Activated T-cell treated with anti-CD3 and anti-CD28 coated beads for 1 hour (primary cell): ENCODE data around the gene SIRT2.
"Not testable (repeated sequence)": the region's sequence is repeated elsewhere in the genome, so short reads cannot be mapped to it uniquely, and the experiment has no call there.

ENCODE experiments used
- DNase-seq: peaks from one replicate; pipeline ENCODE4 v3.0.0-alpha.2; 2020; ENCODE audit warnings: low read depth

The SIRT2 gene

DNA sequence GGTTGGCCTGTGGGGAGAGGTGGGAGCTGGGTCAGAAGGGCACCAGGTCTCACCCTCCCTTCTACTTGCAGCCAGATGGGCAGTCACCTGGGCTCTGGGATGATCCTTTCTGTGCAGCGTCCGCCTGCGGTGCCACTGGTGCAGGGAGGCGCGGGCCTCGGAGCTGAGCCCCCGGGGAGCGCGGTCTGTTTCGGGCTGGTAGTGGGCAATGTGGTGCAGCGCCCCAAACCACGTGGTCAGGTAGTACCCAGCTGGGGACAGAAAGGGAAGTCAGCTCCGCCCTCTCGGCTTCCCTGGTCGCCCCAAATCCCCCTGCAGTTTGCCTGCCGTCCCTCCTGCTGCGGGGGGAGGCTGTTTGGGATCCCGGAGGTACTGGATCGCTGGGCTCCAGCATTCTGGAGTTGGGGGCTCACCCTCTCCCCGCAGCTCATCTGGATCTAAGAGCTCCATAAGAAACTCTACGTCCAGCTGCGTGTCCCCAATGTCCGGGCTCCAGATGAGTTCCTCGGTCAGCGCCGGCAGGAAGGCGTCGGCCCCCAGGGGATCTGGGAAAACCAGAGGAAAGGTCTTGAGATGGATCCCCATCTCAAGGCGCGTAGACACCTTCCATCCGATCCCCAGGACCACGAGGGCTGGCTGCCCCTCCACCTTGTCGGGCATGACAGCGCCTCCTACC lies 30.1 kb downstream of the SIRT2 start:
- no peak for DNase-seq

DNA sequence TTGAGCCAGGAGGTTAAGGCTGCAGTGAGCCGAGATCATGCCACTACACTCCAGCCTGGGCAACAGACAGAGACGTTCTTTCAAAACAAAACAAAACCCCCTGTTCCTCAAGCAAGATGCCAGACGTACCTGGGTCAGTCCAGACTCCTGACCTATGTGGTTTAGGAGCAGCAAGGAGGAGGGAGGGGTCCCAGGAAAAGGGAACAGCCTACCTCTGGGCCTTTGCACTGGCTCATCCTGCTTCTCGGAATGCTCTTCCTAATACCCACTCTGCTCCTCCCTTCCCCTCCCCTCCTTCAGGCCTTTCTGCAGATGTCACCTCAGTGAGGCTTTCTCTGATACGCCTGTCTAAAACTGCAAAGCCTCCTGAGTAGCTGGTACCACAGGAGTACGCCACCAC lies 30.9 kb downstream of the SIRT2 start:
- DNase-seq: no peak

DNA sequence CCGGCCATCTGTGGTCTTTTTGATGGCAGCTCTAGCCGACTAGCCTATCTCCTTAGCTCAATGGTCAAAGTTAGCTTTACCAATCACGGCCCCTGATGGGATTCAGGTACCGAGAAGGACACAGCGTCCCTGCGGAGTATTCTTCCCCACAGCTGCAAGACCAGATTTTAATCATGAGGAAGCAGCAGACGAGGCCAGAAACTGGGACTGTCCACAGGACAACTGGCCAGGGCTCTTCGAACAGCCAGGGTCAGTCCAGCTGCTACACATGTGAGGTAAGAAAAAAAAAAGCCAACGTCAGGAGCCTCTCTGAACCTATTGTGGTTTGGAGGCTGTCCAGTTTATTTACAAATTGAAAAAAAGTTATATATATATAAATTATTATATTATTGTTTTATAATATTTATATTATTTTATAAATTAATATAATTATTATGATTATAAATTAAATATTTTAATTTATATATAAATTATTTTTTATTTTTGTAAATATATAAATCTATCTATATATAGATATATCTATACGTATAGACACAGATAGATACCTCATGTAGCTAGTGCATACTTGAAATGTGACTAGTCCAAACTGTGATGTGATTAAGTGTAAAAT lies 32.1 kb downstream of the SIRT2 start:
- DNase-seq: no peak

DNA sequence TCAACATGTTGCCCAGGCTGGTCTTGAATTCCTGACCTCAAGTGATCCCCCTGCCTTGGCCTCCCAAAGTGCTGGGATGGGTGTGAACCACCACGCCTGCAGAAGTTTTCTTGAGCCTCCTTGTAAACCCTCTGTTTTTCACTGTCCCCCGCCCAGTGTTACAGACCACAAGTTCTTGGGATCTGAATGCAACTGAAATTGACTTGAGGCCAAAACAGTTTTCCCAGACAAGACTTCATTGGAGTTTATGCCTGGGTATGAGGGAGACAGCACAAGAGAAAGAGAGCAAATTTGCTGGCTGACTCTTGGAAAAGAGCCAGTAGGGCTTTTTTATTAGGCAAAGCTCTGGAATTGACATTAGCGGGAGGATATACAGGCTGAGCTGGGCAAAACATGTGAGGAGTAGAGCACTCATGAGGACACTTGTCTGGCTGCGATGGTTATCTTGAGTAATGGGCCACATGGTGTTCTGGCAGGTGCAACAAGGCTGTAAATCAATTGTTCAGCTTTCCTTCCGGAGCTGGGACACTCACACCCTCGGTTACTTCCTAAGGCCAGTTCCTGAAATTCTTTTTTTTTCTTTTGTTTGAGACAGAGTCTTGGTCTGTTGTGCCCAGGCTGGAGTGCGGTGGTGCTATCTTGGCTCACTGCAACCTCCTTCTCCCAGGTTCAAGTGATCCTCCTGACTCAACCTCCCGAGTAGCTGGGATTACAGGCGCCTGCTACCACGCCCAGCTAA lies 36.9 kb downstream of the SIRT2 start:
- no peak for DNase-seq

DNA sequence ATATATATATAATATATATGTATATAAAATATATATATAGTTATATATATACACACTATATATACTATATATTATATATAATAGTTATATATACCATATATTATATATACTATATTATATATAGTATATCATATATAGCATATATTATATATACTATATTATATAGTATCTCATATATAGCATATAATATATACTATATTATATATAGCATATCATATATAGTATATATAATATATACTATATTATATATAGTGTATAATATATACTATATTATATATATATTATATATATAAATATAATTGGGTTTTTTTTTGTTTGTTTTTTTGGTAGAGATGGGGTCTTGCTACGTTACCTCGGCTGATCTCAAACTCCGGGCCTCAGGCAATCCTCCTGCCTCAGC lies 38.0 kb downstream of the SIRT2 start:
- no peak for DNase-seq

DNA sequence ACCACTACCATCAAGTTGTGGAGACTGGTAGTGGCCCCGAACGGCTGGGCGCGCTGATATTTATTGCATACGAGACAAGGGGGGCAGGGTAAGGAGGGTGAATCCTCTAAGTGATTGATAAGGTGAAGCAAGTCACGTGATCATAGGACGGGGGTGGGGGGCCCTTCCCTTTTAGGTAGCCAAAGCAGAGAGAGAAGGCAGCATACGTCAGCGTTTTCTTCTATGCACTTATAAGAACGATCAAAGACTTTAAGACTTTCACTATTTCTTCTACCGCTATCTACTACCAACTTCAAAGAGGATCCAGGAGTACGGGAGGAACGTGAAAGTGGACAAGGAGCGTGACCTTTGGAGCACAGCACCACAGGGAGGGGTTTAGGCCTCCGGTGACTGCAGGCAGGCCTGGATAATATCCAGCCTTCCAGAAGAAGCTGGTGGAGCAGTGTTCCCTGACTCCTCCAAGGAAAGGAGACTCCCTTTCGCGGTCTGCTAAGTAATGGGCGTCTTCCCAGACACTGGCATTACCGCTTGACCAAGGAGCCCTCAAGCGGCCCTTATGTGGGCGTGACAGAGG lies 39.7 kb downstream of the SIRT2 start:
- DNase-seq: not testable (repeated sequence)

DNA sequence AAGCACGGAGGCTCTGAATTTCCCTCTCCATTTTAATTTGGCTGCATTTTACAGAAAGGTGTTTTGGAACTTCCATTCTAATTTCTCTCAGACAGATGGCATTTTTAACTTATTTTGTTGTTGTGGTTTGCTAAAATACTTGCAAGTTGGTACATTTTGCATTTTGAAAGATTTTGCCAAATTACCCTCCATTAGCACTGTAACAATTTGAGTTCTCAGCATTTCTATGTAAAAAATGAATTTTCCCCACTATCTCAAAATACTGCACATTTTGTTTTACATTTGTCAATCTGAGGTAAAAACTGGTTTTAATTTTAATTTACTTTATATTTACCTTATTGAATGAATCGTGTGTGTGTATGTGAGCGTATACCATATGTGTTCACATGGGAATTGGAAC lies 42.6 kb downstream of the SIRT2 start:
- no peak for DNase-seq

DNA sequence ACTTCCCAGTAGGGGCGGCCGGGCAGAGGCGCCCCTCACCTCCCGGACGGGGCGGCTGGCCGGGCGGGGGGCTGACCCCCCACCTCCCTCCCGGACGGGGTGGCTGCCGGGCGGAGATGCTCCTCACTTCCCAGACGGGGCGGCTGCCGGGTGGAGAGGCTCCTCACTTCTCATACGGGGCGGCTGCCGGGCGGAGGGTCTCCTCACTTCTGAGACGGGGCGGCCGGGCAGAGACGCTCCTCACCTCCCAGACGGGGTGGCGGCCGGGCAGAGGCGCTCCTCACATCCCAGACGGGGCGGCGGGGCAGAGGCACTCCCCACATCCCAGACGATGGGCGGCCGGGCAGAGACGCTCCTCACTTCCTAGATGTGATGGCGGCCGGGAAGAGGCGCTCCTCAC lies 43.7 kb downstream of the SIRT2 start:
- DNase-seq: not testable (repeated sequence)

DNA sequence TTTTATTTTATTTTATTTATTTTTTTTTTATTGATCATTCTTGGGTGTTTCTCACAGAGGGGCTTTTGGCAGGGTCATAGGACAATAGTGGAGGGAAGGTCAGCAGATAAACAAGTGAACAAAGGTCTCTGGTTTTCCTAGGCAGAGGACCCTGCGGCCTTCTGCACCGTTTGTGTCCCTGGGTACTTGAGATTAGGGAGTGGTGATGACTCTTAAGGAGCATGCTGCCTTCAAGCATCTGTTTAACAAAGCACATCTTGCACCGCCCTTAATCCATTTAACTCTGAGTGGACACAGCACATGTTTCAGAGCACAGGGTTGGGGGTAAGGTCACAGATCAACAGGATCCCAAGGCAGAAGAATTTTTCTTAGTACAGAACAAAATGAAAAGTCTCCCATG lies 44.5 kb downstream of the SIRT2 start:
- not testable (repeated sequence) for DNase-seq

DNA sequence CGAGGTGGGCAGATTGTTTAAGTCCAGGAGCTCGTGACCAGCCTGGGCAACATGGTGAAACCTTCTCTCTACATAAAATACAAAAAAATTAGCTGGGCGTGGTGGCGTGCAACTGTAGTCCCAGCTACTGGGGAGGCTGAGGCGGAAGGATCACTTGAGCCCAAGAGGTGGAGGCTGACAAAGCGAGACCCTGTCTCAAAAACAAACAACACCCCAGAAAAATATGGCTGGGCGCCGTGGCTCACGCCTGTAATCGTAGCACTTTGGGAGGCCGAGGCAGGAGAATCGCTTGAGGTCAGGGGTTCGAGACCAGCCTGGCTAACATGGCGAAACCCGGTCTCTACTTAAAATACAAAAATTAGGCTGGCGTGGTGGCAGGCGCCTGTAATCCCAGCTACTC lies 46.2 kb downstream of the SIRT2 start:
- no peak for DNase-seq

DNA sequence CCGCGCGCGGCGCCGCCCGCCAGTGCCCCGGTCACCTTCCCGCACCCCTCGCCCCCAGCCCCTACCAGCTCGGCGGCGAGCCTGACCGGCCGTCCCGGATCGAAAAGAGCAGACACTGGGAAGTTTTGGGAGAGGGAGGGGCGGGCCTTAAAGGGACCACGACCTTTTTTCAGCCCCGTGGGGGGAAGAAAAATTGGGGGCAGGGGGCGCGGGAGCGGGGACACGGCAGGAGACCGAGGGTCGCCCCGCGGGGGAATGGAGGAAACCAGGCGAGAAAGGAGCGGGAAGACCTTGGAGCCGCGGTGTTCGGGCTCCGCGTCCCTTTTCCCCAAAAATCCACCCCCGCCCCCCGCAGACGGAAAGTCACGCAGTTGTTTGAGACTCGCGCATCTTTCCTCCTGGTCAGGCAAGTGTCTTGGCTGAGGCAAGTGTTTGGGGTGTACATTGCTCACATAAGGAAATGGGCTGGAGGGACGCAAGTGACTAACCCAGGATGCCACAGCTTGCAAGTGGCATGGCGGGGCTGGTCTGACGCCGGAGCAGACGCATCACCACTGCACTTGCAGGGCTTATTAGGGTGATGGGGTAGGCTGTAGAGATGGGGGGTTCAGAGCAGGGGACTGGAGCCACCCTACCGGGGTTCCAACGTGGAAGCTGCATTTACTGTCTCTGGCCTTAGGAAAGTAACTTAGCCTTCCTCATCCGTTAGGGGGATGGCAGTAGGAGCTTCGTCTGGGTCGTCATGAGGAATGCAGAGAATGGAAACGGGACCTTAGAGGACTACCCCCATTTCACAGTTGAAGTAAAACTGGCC lies 47.0 kb downstream of the SIRT2 start:
- DNase-seq: peak; percentile 39

DNA sequence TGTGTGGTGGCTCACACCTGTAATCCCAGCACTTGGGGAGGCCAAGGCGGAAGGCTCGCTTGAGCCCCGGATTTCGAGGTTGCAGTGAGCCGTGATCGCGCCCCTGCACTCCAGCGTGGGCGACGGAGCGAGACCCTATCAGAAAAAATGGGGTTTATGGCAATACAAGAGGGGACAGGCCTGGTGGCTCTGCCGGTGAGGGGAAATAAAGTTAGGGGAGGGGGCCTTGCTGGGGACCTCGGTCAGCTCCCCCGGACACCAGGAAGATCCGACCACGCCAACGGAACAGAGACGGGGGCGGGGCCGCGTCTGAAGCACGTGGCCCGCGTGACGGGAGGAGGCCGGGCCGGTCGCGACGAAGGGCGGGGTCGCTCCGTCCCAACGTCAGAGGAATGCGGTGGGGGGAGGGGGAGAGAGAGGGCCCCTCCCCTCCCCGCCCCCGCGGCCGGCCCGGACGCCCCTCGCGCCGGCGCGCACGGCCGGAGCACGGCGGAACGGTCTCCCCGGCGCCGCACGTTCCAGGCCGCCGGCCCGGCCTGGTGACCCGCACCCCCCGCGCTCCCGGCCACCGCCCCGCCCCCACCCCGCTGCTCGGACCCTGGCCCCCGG lies 47.7 kb downstream of the SIRT2 start:
- peak; percentile 85 for DNase-seq

DNA sequence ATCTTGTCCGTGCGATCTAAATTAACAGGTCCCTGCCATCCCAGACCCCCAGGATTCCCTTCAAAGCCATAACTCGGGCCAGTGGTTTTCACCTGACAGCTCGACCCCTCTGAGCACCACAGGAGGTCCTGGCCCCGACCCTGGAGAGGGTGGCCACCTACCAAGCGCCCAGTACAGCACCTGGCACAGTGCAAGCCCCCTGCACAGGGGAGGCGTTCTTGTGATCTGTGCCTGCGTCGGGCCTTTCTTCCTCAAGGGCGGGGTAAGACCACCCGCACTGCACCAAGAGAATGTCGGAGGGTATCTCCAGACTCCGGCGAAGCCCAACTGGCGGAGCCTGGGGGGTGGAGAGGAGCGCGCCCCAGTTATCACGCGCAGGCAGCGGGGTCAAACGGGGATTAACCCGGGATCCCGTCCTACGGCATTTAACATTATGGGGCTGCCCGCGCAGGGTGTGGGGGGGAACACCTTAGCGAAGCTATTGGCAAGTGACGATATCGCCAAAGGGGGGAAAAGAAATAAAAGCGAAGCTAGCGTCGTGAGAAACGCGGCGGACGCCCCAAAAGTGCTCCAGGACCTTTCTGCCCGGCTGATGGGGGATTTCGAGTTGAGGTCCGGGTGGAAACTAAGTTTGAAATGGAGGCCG lies 48.3 kb downstream of the SIRT2 start:
- DNase-seq: no peak

DNA sequence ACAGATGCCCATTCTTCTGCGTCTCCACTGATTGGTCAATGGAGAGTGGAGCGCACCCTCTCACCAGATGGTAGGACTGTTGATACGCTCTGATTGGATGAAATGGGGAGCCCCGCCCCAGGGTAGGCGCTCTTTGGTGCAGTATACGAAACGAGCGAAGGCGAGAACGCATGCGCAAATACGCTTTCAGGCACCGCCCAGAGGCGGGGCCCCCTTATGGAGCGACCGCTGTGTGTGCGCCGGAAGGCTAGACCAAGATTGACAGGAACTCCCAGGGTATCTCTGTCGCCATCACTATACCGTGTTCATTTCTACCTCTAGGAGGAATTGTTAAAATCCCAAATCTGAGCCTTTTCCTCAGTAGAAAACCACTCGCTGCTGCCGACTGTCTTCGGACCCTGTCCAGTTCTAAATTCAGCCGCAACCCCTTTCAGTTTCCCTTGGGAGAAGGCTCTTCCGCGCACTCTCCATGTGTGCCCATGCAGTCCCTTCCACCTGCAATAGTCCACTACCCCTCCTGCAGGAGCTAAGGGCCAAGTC lies 48.9 kb downstream of the SIRT2 start:
- DNase-seq: peak; percentile 96

DNA sequence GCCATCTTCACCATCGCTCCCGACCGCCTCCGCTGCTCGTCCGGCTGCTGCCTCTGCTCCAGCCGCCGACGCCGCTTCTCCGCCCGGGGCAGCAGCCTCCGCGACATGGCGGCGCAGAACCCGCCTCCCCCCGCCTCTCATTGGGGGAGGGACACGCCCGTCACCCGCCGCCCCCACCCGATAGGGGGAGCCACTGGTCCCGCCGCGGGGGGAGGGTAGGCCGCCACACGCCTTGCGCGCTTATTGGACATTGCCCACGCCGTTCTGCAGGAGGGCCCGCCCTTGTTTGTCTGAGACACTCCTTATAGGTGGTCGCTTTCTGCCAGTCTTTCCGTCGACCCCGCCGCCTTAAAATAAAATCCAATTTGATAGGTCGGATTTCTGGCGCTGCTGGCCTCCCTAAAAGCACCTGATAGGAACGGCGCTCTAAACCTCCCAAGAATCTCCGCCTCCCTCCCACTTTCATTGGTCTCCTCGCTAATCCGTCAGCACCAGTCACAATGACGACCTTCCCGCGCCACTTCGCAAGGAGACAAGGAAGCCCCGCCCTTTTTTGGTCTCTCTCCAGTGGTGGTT lies 49.5 kb downstream of the SIRT2 start, which contains the start of gene HNRNPL:
Gene HNRNPL (minus strand): TSS at position 127 of the 576 bp plus-strand sequence. CDS start 20 bp downstream, at position 107.
- peak; percentile 98 for DNase-seq

DNA sequence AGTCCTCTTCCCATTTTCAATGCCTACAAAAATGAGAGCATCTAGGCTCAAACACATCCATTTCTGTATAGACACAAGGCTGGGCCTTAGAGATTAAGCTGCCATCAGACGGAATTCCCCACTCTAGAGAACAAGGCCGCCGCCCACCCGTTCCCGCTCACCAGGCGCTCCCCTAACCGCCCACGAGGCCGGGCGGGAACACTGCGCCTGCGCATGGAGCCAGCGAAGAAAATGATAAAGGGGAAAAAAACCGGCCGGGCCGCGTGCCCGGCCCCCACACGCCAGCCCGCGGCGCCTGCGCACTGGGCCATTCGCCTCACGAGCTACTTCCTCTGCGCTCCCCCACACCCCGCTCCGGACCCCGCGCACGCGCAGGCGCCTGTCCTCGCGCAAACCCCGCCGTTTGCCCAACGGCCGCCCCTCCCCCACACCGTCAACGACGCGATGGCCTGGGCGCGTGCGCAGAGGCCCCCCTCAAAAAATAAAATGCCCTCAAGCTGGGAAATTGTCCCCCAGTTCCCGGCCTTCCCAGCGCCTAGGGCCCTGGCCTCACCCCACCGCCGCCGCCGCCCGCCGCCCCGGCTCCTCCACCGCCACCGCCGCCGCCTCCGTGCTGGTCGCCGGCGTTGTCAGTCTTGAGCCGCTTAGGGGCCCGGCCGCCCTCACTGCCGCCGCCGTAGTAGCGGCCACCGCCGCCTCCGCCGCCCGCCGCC lies 50.1 kb downstream of the SIRT2 start:
- DNase-seq: peak; percentile 98

DNA sequence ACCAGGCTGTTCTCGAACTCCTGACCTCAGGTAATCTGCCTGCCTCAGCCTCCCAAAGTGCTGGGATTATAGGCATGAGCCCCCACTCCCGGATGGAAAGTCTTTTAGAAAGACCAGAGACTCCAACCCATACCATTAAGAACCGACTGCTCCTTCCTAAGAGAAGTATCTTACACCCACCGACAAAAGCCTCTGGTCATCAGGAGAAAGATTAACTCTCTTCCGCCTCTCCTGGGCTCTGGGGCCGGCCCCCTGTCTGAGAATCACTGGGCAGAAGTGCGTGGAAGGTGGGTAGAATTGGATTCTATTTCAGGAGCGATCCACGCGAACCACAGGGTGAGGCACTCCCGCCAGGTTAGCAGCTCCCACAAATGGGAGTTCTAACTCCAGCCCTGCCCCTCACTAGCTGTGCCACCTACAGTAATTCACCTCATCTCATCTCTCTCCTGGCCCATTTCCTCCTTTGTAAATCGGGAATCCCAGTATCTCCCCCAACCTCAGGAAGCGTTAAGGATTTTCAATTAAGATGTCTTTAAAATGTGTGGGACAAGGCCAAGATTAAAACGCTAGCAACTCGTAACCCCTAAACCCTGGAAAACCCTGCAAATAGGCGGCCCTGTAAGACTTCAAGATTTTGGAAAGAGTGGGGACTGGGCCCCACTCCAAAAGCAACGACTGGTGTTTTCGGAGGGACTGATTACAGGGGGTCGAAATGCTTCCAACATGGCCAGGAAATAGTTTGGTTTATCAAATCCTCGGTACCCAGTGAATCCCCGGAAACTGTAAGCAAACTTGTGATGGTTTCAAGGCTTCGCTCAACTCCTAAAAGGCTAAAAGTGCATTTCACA lies 50.9 kb downstream of the SIRT2 start:
- no peak for DNase-seq

DNA sequence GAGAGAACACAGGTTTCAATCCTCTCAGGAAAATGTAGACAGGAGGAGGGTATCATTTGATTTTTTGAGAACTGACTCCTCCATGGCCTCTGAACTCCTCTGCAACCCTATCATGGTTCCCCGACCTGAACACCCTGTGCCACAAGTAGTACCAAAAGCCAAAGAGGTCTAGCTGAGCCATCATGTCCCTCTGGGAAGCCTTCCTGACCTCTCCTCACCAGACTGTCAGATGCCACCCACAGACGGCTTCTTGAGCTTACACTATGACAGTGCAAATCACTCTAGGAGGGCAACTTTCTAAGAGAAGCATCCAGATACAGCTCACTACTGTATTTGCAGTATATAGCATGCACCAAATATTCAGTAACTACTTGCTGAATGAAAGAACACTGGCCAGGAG lies 53.3 kb downstream of the SIRT2 start:
- DNase-seq: no peak
